DMS 273 treated with DMSO at 0.1 percent for 48 hours (cell line): Measurements from ENCODE around the gene PLB1.

Experiments
- DNase-seq: peaks from one replicate; lab custom pipeline; 2025; lab: John Stamatoyannopoulos, UW

PLB1 gene

DNA sequence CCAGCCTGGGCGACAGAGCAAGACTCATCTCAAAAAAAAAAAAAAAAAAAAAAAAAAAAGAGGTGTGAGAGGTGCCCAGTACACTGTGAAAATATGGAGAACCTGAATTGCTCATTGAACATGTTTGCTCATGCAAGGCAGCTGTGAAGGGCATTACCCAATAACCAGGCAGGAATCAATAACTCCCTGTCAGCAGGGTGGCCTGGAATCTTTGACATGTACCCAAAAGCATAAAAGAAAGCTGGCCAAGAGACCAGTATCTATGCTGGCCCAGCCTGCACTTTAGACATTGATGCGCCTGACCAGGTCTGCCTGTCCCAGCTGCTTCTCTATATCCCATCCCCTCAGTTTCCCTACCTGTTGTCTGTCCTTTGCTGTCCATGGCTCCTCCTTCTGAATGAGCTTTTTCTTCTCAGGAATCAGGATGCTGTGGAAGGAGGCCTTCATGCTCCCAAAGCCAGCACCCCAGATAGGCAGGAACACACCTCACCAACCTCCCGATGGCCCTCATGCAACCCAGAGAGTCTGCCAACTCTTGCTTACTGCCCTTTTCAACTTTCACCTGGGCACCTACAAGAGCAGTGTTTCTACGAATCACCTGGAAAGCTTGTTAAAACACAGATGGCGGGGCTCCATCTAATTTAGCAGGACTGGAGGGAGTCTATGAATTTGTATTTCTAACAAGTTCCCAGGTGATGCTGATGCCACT is 172.4 kb downstream of the PLB1 start:
- DNase-seq = no peak

DNA sequence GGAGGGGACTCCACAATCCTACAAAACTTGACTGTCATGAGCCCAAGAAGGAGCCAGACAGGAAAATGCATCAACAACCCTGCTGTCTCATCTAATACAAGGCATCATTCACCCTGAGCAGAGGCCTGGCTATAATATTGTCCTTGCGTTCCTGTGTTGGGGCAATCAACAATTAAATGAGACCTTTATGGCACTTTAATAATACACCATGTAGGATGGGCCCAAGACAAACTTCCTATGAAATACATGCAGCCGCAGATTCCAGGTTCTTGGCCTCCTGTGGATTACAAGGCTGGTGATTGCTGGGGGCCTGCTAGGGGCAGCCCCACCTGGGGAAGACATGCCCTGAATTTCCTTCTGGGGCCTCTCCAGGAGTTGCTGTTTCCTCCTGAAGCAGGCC is 173.0 kb downstream of the PLB1 start:
- no peak for DNase-seq

DNA sequence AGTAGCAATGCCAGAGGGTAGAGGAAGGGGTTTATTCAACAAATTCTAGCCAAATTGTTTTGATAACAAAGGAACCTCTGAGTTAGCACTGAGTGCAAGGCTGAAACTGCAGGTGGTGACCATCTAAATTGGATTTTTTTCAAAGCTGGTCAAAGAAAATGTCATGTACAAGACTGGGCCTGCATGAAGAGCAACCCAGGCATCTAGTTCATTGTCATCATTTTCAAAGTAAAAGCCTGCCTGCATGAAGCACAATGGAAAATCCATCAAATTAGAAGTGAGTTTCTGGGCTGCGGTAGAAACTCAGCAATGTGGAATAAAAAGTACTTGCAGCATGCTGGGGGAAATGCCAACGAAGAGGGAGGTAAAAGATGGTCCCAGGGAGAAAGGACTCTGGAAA is 175.0 kb downstream of the PLB1 start:
- no peak for DNase-seq

DNA sequence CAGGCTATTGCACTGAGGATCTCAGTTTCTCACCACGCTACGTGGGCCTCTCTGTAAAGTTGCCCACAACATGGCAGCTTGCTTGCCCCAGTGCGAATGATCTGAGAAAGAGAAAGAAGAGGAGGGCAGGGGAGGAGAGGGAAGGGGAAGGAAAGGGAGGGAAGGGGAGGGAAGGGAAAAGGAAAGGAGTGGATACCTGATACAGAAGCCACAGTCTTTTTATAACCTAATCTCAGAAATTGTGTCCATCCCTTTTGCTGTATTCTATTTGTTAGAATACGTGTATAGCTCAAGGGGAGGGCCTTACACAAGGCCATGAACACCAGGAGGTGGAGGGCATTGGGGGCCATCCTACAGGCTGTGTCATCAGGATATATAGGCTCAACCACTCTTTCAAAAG is 177.5 kb downstream of the PLB1 start:
- DNase-seq = no peak

DNA sequence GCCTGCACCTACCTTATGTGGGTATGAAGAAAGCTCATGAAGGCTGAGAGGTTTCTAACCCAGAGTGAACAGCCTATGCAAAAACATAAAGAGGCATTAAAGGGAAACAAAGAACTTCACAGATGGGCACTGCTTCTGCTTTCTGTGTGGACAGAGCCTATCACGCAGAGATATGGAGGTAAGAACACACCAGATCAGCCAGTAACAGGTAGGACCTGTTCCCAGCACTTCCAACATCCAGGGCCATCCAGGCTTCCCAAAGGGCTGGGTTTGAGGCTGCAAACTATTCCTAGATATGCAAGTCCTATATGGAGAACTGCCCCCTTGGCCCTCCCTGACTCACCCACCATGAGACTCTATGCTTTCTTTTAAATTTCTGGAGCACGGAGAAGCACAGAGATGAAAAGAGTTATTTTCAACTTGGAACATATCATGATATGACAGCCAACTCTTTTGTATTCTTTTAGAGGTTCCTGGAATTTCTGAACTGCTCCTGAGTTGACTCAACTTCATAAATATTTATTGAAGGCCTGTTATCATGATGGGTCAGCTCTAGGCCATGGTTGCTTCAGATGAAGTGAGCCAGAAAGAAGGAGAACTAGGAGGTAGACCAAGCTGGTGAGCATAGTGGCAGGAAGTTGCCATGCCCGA is 178.3 kb downstream of the PLB1 start:
- DNase-seq = no peak

DNA sequence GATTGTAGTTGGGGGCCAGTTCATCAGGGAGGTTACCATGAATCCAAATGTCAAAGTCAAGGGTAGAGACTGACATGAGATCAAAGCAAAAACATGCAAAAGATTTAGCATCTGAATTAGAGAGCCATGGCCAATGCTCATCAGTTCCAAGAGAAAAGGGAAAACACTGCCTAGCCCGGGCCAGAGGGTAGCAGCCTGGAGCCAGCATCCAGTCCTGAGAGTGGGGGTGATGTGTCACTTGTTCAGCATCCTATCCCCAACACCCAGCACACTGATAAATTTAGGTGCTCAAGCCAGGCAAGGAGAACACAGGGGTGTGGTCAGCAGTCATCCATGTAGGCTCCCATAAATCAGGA is 178.8 kb downstream of the PLB1 start:
- no peak for DNase-seq

DNA sequence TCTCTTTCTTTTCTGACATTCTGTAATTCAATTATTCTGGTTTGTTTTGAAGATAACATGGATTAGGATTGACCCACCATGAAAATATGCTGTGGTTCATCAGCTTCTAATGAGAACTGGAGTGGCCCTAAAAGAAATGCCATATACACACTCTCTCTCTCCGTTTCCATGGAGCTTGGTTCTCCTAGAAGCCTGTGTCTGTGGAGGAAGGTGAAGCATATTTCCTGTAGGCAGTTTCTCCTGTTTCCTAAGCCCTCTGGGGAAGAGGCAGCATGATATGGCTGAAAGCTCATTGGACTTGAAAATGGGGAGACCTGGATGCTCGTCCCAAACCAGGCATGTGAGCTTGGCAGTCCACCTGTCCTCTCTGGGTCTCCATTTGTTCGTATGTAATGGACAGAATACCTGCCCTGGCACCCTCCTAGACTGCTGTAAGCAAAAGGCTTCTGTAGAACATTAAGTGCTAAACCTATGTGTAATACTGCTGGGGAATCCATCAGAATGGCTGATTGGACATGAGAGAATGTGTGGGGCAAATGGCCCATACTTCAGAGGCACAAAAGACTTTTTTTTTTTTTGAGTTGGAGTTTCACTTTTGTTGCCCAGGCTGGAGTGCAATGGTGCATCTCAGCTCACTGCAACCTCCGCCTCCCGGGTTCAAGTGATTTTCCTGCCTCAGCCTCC is 180.4 kb downstream of the PLB1 start:
- DNase-seq = no peak

DNA sequence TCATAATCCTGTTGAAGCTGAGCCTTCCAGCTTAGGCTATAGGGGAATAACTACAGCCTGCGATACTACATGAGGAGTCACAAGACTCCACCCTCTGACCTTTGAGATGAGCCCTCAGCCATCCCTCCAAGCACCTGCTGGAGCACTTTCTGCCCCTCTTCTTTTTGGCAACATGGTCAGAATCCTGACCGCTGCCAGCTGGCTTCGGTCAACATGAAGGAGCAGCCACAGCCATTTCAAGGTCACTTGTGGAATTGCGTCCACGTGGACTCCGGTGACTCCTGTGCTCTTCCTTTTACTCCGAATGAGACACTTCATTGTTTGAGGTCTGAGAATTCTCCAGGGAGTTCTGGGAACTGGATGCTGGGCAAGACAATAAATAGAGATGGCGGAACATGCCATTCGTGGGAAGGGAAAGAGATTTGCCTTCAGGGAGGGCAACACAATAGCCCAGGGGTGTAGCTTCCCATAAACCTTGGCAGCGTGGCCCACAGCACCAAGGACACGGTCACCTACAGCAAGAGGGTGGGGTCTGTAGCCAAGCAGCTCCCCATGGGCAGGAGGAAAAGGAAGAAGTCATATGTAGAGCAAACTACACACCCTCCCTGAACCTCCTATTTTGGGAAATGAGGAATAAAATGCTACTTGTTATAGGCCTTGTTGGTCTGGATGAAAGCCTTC is 182.5 kb downstream of the PLB1 start:
- no peak for DNase-seq

DNA sequence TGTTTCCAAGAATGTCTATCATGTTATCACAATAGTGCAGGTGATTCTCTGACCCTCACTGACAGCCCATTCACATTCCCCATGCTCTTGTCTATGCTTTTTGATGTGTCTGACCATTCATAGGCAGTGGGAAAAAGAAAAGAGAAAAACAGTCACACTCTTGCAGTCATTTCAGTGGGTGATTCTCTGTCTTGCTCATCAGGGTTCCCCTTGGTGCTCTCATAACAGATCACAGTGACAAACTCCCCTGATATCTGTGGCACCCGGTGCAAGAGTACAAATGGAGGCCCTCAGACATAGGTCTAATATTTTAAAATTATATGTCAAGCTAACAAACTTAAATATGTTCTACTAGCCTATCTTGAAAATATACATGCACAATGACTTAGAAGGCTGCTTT is 183.1 kb downstream of the PLB1 start:
- DNase-seq = no peak

DNA sequence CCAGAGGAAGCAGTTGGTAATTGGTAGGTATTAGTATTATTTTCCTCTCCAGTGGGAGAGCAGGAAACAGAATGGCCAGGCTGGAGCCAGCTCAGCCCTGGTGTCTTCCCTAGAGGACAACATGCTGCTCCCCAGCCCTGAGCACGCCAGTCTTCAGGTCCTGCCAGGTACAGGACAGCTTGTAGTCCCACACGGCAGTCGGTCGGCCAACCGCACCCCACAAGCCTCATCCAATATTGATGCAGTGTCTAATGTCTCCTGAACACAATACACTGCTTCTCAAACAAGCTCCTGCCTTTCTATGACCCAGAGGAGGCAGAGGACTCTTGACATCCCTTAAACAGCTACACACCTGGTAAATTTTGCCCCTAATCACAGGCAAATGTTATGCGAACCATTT is 184.8 kb downstream of the PLB1 start:
- DNase-seq = no peak

DNA sequence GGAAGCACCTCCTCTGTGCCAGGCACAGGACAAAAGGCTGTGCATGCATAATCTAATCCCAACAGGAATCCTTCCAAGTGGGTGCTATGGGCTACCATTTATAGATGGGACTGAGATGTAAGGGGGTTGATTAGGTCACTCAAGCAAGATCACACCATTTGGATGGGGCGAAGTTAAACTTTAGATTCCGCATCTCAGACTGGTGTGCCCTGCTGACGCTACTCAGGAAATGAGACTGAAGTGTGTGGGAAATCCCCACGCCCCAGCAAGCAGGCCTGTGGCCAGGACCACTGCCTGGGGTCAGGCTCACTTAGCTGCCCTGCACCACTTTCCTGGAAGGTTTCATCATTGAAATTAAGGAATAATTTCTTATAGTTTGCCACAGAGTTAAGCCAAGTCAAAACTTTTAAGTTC is 185.3 kb downstream of the PLB1 start:
- no peak for DNase-seq

DNA sequence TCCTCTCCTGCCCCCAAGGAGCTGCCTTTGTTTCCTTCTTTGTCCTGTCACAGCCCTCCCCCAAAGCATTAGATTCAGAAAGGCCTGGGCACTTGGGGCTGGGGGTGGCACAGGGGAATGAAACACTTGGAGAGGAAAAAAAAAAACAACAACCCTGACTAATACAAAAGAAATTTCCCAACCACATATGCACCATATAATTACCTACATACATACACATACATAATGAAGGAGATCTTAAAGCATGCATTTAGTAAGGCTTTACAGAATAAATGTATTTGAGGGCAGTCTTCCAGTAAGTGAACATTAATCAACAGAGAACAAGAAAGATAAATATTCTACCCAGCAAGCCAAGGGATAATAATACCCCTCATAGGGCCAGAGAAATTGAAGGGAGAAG is 185.7 kb downstream of the PLB1 start:
- no peak for DNase-seq

DNA sequence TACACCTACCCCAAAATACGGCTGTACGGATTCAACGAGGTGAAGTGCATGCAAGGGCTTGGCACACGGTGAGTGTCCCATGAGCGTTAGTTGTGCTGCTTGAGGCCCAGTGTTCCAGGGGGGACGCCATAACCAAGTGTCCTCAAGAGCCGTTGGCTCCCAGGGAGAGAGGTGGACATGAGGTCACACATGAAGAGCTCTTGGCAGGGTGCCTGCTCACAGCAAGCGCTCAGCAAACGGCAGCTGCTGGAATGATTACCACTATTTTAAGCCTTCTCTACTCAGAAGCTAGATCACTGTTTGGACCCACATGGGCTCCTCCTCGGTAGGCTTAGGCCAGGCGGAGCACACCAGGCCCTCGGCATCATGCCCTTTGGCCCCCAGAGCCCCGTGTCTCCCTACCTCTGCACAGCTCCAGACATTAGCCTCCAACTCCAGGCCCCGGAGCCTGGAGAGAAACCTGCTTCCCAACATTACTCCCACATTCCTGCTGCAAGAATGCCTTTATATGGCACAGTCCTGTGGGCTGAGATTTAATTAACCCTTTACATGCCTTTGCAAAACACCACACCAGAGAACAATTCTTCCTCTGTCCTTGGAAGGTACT is 187.3 kb downstream of the PLB1 start:
- peak; percentile 73 for DNase-seq

DNA sequence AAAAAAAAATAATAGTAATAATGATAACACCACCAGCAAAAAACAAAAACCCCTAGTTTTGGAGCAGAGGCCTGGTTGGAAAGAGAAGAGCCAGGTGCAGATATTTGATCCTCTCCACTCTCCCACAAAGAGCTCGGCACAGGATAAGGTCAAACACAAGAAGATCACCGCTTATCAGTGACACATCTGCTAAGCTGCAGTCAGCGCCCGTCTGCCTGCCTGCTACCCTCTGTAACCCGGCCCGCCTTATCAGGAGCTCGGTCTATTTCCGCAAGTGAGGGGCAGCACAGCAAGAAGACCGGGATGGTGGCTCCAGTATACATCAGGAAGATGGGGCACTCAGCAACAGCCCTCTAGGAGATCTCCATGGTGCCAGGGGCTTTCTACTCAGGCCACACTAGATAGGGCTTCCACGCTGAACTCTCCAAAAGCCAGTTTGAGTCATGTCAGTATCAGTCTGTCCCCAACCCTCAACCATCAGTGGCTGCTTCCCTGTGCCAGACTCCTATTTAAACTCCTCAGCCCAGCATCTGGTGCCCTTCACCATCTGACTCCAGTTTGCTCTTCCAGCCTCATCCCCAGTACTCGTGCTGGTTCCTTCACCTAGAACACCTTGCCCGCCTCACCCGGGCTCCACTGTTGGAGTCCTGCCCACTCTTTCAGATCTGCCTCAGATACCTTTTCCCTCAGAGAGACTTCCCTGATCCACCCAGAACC is 188.4 kb downstream of the PLB1 start:
- peak; percentile 57 for DNase-seq

DNA sequence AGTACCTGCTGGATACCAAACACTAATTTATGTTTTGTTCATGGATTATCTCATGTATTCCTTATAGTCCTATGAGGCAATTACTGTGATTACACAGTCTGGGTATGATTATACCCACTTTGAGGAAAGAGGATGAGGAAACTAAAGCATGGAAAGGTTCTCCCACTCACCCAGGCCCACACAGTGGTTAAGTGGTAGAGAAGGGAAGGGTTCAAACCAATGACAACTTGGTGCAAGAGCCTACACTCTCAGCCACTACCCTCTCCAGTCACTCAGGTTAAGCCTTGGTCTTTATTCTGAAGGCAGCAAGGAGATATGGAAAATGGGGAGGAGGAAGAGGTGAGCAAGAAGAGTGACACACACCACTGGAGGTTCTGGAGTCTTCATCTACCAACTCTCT is 191.3 kb downstream of the PLB1 start:
- DNase-seq = no peak

DNA sequence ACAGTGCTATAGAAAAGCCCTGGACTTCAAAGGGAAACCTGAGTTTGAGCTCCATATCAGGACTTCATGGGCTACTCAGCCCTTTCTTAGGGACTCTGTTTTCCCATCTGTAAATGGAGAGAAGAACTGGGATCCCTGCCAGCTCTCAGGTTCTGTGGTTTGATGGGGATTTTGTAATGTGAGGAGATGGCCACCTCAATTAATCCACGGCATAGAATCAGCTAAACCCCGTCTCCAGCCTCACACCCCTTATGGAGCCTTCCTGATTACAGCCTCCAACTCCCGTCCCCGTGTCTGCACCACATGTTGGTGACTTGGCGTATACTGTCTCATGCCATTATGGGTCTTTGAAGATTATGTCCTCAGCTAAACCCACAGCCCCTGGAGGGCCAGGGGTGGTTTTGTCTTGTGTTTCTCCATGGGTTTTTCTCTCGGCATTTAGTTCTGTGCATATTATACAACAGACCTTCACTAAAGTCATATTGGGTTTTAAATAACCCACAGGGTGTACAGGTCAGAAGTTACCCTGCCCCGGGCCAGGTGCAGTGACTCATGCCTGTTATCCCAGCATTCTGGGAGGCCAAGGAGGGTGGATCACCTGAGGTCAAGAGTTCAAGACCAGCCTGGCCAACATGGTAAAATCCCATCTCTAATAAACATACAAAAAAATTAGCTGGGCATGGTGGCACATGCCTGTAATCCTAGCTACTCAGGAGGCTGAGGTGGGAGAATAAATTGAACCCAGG is 192.0 kb downstream of the PLB1 start:
- DNase-seq = no peak

DNA sequence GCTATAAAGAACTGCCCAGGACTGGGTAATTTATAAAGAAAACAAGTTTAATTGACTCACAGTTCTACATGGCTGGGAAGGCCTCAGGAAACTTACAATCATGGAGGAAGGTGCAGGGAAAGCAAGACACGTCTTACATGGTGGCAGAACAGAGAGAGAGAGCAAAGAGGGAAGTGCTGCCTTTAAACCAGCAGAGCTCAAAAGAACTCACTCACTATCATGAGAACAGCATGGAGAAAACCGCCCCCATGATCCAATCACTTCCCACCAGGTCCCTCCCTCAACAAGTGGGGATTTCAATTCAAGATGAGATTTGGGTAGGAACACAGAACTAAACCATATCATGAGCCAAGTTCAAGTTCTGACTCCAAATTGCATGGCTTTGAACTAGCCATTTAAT is 193.0 kb downstream of the PLB1 start:
- DNase-seq = no peak

DNA sequence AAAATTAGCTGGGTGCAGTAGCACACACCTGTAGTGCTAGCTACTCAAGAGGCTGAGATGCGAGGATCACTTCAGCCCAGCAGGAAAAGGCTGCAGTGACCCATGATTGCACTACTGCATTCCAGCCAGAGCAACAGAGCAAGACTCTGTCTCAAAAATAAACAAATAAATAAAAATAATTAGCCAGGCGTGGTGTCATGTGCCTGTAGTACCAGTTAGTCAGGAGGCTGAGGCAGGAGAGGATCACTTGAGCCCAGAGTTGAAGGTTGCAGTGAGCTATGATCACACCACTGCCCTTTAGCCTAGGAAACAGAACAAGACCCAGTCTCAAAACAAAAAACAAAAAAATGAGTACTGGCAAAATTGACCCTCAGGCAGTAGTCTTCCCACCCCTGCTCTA is 193.9 kb downstream of the PLB1 start:
- no peak for DNase-seq

DNA sequence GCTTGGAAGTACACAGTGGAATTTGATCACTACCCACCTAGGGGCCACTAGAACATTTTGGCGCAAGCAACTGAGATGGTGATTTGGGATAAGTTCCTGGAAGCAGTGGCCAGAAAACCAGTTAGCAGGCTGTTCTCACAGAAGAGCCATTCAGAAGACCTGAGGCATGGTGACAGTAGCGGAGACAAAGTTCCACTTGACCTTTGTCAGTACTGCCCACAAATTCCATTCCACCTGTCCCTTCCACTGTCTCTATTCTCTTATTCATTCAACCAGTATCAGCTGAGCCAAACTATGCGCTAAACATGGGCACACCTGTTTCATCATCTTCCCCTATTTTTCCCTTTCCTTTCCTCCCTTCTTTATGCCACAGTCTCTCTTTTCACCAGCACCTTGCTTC is 196.6 kb downstream of the PLB1 start:
- DNase-seq = no peak

DNA sequence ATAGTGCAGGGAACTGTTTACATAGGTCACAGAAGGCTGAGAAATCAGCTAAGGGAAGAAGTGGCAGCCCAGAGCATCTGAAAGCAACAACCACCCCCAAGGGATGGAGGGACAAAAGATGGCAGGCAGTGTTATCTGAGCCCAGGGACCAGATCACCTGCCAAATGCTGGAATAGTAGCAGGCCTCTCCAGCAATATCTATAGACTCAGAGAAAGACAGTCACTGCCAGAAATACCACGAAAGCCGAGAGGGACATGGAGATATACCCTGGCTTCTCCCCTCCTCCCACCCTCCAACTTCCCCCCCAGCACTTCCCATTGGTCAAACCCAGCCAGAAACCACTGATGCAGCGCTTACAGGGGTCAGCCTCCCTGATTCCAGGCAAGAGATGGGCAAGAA is 197.4 kb downstream of the PLB1 start:
- DNase-seq = no peak
